ENCODE data around the gene FBXW8. TPM values are rescaled to one million over a fixed set of nuclear protein-coding genes. Genes with fewer than 3 reads are reported as not detected.

The FBXW8 gene
- total RNA-seq, 4 donors from 2014 or later: 7.4 to 15.4 (median 10.2) TPM

GRCh38 chr12:117013726-117014125 lies 103.0 kb downstream of the FBXW8 start:
- no peak for TF ChIP-seq POLR2A (IDR thresholded peaks at IDR 0.05)
- Histone ChIP-seq H3K4me1 (no peaks in the 10 kb centered on the region), H3K36me3 (peaks cover 0 to 70% (median 0%) of the 10 kb centered on the region in 3 donors), H3K27ac (no peak overlapping the region), H3K9me3 (peaks cover 0 to 16% (median 4%) of the 10 kb centered on the region in 3 donors), H3K27me3 (no peaks in the 10 kb centered on the region), H3K4me3 (no peak overlapping the region)
- intact Hi-C loops (cut with DNase I): no loop called here
- 67 to 68% methylated on average over 1 of the region's 1 CpG for WGBS, 2 donors
- DNase-seq: no peak

DNA sequence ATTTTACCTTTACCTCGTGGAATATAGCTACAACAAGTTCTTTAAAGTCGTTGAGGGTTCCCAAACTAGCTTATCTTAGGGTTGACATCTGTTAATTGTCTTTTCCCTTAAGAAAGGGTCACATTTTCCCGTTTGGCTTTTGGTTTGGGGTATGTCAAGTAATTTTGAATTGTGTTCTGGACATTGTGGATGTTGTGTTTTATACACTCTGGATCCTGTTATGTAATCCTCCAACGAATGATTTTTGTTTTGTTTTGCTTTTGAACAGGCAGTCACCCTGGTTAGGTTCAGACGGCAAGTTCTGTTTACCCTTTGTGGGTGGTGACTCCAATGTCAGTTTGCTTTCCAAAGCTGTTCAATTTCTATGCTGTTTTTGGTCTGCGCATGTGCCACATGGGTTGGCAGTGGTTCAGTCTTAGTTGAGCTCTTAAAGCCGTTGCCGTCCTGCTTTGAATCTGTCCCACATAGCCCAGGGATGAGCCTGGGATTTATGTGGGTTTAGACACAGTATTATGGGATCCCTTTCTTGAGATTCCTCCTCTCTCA lies 103.7 kb downstream of the FBXW8 start:
- no peak overlapping the region for H3K4me3 ChIP-seq
- intact Hi-C loops (cut with DNase I): no loop called here
- no peak overlapping the region for H3K27ac ChIP-seq
- H3K36me3 ChIP-seq: peaks cover 0 to 74% (median 0%) of the 10 kb centered on the region in 3 donors
- no peak for TF ChIP-seq POLR2A (IDR thresholded peaks at IDR 0.05)
- H3K27me3 ChIP-seq: no peaks in the 10 kb centered on the region
- WGBS, 2 donors: 85 to 89% methylated on average over 6 to 8 of the region's 8 CpGs
- H3K4me1 ChIP-seq: no peaks in the 10 kb centered on the region
- no peak for DNase-seq
- peaks cover 0 to 16% (median 4%) of the 10 kb centered on the region in 3 donors for H3K9me3 ChIP-seq

GRCh38 chr12:117015811-117016210 lies 105.1 kb downstream of the FBXW8 start:
- intact Hi-C loops (cut with DNase I): no loop called here
- no peak overlapping the region for H3K4me3 ChIP-seq
- no peaks in the 10 kb centered on the region for H3K4me1 ChIP-seq
- no peak overlapping the region for H3K27ac ChIP-seq
- H3K27me3 ChIP-seq: no peaks in the 10 kb centered on the region
- peaks cover 0 to 76% (median 0%) of the 10 kb centered on the region in 3 donors for H3K36me3 ChIP-seq
- H3K9me3 ChIP-seq: peaks cover 0 to 16% (median 4%) of the 10 kb centered on the region in 3 donors
- DNase-seq: no peak
- TF ChIP-seq CTCF (IDR thresholded peaks at IDR 0.05) (no peak), POLR2A (IDR thresholded peaks at IDR 0.05) (no peak)

GRCh38 chr12:117017807-117018206 lies 107.1 kb downstream of the FBXW8 start:
- Histone ChIP-seq H3K4me3 (no peak overlapping the region), H3K9me3 (peaks cover 0 to 16% (median 4%) of the 10 kb centered on the region in 3 donors), H3K27me3 (no peaks in the 10 kb centered on the region), H3K36me3 (peaks cover 0 to 85% (median 0%) of the 10 kb centered on the region in 3 donors), H3K27ac (no peak overlapping the region), H3K4me1 (no peaks in the 10 kb centered on the region)
- TF ChIP-seq CTCF (IDR thresholded peaks at IDR 0.05) (no peak), POLR2A (IDR thresholded peaks at IDR 0.05) (no peak)
- no peak for DNase-seq
- intact Hi-C loops (cut with DNase I): no loop called here
- WGBS, 2 donors: 88 to 96% methylated on average over 7 to 9 of the region's 9 CpGs

- H3K4me1 ChIP-seq: no peaks in the 10 kb centered on the region
- H3K9me3 ChIP-seq: peaks cover 0 to 16% (median 4%) of the 10 kb centered on the region in 3 donors
- no peak overlapping the region for H3K27ac ChIP-seq
- H3K27me3 ChIP-seq: no peaks in the 10 kb centered on the region
- peaks cover 0 to 85% (median 0%) of the 10 kb centered on the region in 3 donors for H3K36me3 ChIP-seq
- TF ChIP-seq POLR2A (IDR thresholded peaks at IDR 0.05) (no peak), CTCF (IDR thresholded peaks at IDR 0.05) (no peak)
- no peak for DNase-seq
- no peak overlapping the region for H3K4me3 ChIP-seq
- WGBS, 2 donors: 87 to 96% methylated on average over 13 of the region's 14 CpGs
- intact Hi-C loops (cut with DNase I): no loop called here
Observed at GRCh38 chr12:117018276-117018675, 107.5 kb downstream of the FBXW8 start.

GRCh38 chr12:117018685-117019084 lies 107.9 kb downstream of the FBXW8 start:
- TF ChIP-seq POLR2A (IDR thresholded peaks at IDR 0.05) (no peak), CTCF (IDR thresholded peaks at IDR 0.05) (no peak)
- WGBS, 2 donors: 85 to 95% methylated on average over 3 of the region's 3 CpGs
- DNase-seq: no peak
- Histone ChIP-seq H3K27ac (no peak overlapping the region), H3K4me1 (no peaks in the 10 kb centered on the region), H3K36me3 (peaks cover 0 to 85% (median 0%) of the 10 kb centered on the region in 3 donors), H3K9me3 (peaks cover 0 to 15% (median 4%) of the 10 kb centered on the region in 3 donors), H3K27me3 (no peaks in the 10 kb centered on the region), H3K4me3 (no peak overlapping the region)
- intact Hi-C loops (cut with DNase I): no loop called here

Measured in esophagus squamous epithelium (tissue), 5 donors.